WTC11 (cell line): ENCODE results near the gene IL17RD. TPM values are rescaled to one million over a fixed set of nuclear protein-coding genes. Genes with fewer than 3 reads are reported as not detected.

ENCODE experiments used
- ATAC-seq: fragments of 200-7000 bp; cut with Tn5 transposase; 2 replicates; pipeline ENCODE4 v1.10.0; 2021; ENCODE audit warnings: mild to moderate bottlenecking, moderate library complexity
- CTCF ChIA-PET: fragments of 300-600 bp; sonication (Branson Sonifier 250); formaldehyde crosslinking; loops from one replicate; lab custom pipeline; 2021; ENCODE audit warnings: antibody characterized with exemption; lab: Charles Lee
- POLR2A ChIA-PET: fragments of 350-600 bp; sonication (Branson Sonifier 250); formaldehyde crosslinking; loops from one replicate; lab custom pipeline; 2021; ENCODE audit warnings: antibody characterized with exemption; lab: Charles Lee
- DNase-seq: peaks from one replicate; pipeline ENCODE4 v3.0.0; 2021; ENCODE audit warnings: low spot score
- H3K27ac Mint-ChIP-seq: 2 replicates; pipeline ENCODE4 v1.8.0; 2021; ENCODE audit warnings: mixed read lengths
- H3K27me3 Mint-ChIP-seq: 2 replicates; pipeline ENCODE4 v1.8.0; 2021; ENCODE audit warnings: low read depth, mild to moderate bottlenecking, moderate library complexity, mixed read lengths
- H3K36me3 Mint-ChIP-seq: 2 replicates; pipeline ENCODE4 v1.8.0; 2021; ENCODE audit warnings: mixed read lengths
- H3K4me1 Mint-ChIP-seq: 2 replicates; pipeline ENCODE4 v1.8.0; 2022; ENCODE audit warnings: mixed read lengths
- H3K4me3 Mint-ChIP-seq: 2 replicates; pipeline ENCODE4 v1.8.0; 2021; ENCODE audit warnings: mild to moderate bottlenecking, moderate library complexity, mixed read lengths
- H3K9me3 Mint-ChIP-seq: 2 replicates; pipeline ENCODE4 v1.8.0; 2021; ENCODE audit warnings: mixed read lengths
- ATF2 ChIP-seq: sonication (generic); formaldehyde crosslinking; IDR thresholded peaks from 2 replicates; pipeline ENCODE4 v1.8.1; 2022; ENCODE audit warnings: low read depth, missing genetic modification reagents, borderline replicate concordance
- CDX4 ChIP-seq: fragments of 250-450 bp; sonication (Bioruptor Pico); IDR thresholded peaks from 2 replicates; pipeline ENCODE4 v1.9.0; 2021; ENCODE audit warnings: moderate library complexity, mild to moderate bottlenecking, inconsistent platforms, borderline replicate concordance
- CREM ChIP-seq: sonication (generic); formaldehyde crosslinking; IDR thresholded peaks from 2 replicates; pipeline ENCODE4 v1.8.1; 2022; ENCODE audit warnings: mild to moderate bottlenecking, missing genetic modification reagents, moderate library complexity
- E2F1 ChIP-seq: sonication (generic); formaldehyde crosslinking; IDR thresholded peaks from 2 replicates; pipeline ENCODE4 v1.8.0; 2022; ENCODE audit warnings: mild to moderate bottlenecking, missing genetic modification reagents
- E2F4 ChIP-seq: sonication (generic); formaldehyde crosslinking; IDR thresholded peaks from 2 replicates; pipeline ENCODE4 v1.8.1; 2022; ENCODE audit warnings: low read depth, mild to moderate bottlenecking, moderate library complexity, missing genetic modification reagents, borderline replicate concordance
- EMX1 ChIP-seq: fragments of 250-450 bp; sonication (Bioruptor Pico); IDR thresholded peaks from 2 replicates; pipeline ENCODE4 v1.8.0; 2021; ENCODE audit warnings: mild to moderate bottlenecking
- HMGA2 ChIP-seq: fragments of 250-450 bp; sonication (Bioruptor Pico); IDR thresholded peaks from 2 replicates; pipeline ENCODE4 v1.4.0; 2021; ENCODE audit warnings: mild to moderate bottlenecking, moderate library complexity
- NFE2L1 ChIP-seq: sonication (generic); formaldehyde crosslinking; IDR thresholded peaks from 2 replicates; pipeline ENCODE4 v1.8.1; 2023; ENCODE audit warnings: missing genetic modification reagents
- PREB ChIP-seq: sonication (generic); formaldehyde crosslinking; IDR thresholded peaks from 2 replicates; pipeline ENCODE4 v1.8.1; 2022; ENCODE audit warnings: mild to moderate bottlenecking, missing genetic modification reagents, moderate library complexity, borderline replicate concordance
- PRRX2 ChIP-seq: fragments of 250-450 bp; sonication (Bioruptor Pico); IDR thresholded peaks from 2 replicates; pipeline ENCODE4 v1.8.0; 2021; ENCODE audit warnings: mild to moderate bottlenecking
- ZNF232 ChIP-seq: sonication (generic); formaldehyde crosslinking; IDR thresholded peaks from 2 replicates; pipeline ENCODE4 v1.8.0; 2022; ENCODE audit warnings: mild to moderate bottlenecking, missing genetic modification reagents
- ZNF532 ChIP-seq: fragments of 250-450 bp; sonication (Bioruptor Pico); IDR thresholded peaks from 2 replicates; pipeline ENCODE4 v1.9.0; 2021; ENCODE audit warnings: mild to moderate bottlenecking, borderline replicate concordance
- total RNA-seq: library from RNA; stranded (reverse); gene quantifications from 3 replicates; pipeline ENCODE4 v1.2.3, GENCODE V29; 2021
- TF ChIP-seq, protein P1 (sequence below): sonication (generic); formaldehyde crosslinking; IDR thresholded peaks from 2 replicates; pipeline ENCODE4 v1.8.0; 2023; ENCODE audit warnings: missing genetic modification reagents
- TF ChIP-seq, protein P2 (sequence below): sonication (generic); formaldehyde crosslinking; IDR thresholded peaks from 2 replicates; pipeline ENCODE4 v1.8.0; 2022; ENCODE audit warnings: missing genetic modification reagents

The IL17RD gene
- total RNA-seq, 1 experiment from 2014 or later = 72.9 TPM

GRCh38 chr3:57094575-57094974, 70.6 kb downstream of the IL17RD start (continued):
- no peak for TF ChIP-seq CREM (CRISPR knock-in tag)
- TF ChIP-seq HMGA2 (CRISPR knock-in tag) = no peak
- TF ChIP-seq ZNF532 (CRISPR knock-in tag) = no peak
- no peak for TF ChIP-seq ATF2 (CRISPR knock-in tag)
- TF ChIP-seq, protein P1, sequence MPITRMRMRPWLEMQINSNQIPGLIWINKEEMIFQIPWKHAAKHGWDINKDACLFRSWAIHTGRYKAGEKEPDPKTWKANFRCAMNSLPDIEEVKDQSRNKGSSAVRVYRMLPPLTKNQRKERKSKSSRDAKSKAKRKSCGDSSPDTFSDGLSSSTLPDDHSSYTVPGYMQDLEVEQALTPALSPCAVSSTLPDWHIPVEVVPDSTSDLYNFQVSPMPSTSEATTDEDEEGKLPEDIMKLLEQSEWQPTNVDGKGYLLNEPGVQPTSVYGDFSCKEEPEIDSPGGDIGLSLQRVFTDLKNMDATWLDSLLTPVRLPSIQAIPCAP = no peak
- TF ChIP-seq PREB = no peak

DNA sequence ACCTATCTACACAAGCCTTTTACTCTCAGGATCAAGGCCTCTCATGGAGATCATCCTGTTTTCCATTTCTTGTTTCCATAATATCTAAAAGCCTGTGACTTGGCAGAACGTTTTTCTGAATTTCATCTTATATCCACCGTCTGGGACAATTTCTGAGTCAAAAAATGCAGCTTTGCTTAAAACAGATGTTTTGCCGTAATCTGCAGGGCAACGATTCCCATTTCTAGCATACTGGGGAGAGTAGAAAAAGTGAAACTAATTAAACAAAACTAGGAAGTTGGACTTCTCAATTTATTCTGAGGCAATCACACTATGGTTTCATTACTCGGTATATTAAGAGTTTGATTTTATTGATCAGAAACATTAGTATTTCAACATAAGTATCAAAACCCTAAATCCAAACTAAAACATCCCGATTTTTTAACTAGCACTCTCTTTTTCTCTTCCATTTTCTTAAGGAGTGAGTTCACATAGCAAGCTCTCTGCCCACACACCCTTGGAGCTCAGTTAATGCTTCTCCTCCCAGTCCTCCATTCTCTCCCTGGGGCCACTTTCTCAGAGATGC, 71.1 kb downstream of the IL17RD start:
- TF ChIP-seq E2F4 = no peak
- TF ChIP-seq, protein P2, sequence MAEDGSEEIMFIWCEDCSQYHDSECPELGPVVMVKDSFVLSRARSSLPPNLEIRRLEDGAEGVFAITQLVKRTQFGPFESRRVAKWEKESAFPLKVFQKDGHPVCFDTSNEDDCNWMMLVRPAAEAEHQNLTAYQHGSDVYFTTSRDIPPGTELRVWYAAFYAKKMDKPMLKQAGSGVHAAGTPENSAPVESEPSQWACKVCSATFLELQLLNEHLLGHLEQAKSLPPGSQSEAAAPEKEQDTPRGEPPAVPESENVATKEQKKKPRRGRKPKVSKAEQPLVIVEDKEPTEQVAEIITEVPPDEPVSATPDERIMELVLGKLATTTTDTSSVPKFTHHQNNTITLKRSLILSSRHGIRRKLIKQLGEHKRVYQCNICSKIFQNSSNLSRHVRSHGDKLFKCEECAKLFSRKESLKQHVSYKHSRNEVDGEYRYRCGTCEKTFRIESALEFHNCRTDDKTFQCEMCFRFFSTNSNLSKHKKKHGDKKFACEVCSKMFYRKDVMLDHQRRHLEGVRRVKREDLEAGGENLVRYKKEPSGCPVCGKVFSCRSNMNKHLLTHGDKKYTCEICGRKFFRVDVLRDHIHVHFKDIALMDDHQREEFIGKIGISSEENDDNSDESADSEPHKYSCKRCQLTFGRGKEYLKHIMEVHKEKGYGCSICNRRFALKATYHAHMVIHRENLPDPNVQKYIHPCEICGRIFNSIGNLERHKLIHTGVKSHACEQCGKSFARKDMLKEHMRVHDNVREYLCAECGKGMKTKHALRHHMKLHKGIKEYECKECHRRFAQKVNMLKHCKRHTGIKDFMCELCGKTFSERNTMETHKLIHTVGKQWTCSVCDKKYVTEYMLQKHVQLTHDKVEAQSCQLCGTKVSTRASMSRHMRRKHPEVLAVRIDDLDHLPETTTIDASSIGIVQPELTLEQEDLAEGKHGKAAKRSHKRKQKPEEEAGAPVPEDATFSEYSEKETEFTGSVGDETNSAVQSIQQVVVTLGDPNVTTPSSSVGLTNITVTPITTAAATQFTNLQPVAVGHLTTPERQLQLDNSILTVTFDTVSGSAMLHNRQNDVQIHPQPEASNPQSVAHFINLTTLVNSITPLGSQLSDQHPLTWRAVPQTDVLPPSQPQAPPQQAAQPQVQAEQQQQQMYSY = no peak
- TF ChIP-seq PRRX2 = no peak
- TF ChIP-seq PREB = no peak
- TF ChIP-seq ZNF232 (CRISPR knock-in tag) = no peak
- no peak for TF ChIP-seq EMX1 (CRISPR knock-in tag)
- no peak for TF ChIP-seq CDX4 (CRISPR knock-in tag)
- TF ChIP-seq NFE2L1 (CRISPR knock-in tag) = no peak
- no peak for TF ChIP-seq E2F1
- TF ChIP-seq, all 79 proteins: peak for 0

More for the DNA sequence above, 71.1 kb downstream of the IL17RD start:
- ChIA-PET POLR2A (no interaction called here), CTCF (interaction anchor here (0.6 to 1.2 kb wide), 3 partner anchors 14 to 137 kb away, joined by 3 to 4 read pairs (median 3); no protein-coding TSS in a partner anchor)
- H3K27ac Mint-ChIP-seq = peak overlapping the region; percentile 89
- H3K4me3 Mint-ChIP-seq = no peak overlapping the region
- H3K4me1 Mint-ChIP-seq = peaks cover 12% of the 10 kb centered on the region
- H3K27me3 Mint-ChIP-seq = no peaks in the 10 kb centered on the region
- H3K36me3 Mint-ChIP-seq = peaks cover 55% of the 10 kb centered on the region
- ATAC-seq (no peak), DNase-seq (no peak)
- H3K9me3 Mint-ChIP-seq = no peaks in the 10 kb centered on the region
